ENCODE results near the gene AIP. TPM values are rescaled to one million over a fixed set of nuclear protein-coding genes. Genes with fewer than 3 reads are reported as not detected.
A peak's percentile ranks its signal among the peaks of the same experiment; 100 is the strongest.

AIP gene
- total and polyA plus RNA-seq, 9 of the 15 experiments (the other 6 are each of a cell fraction or from before 2014, with no cell fraction given): 5.2 to 92.5 (median 52.7) TPM

- TF ChIP-seq SRSF1 (IDR thresholded peaks at IDR 0.05; ENCODE audit: low read depth, low read length): no peak
- TF ChIP-seq RCOR1 (IDR thresholded peaks at IDR 0.05; ENCODE audit: borderline replicate concordance in 1 of 2, low read depth in 2 of 2, low read length in 2 of 2): peak in 1 of 2 experiments; percentile 30; a peak in 1 of 4 replicates
- TF ChIP-seq, protein P1, sequence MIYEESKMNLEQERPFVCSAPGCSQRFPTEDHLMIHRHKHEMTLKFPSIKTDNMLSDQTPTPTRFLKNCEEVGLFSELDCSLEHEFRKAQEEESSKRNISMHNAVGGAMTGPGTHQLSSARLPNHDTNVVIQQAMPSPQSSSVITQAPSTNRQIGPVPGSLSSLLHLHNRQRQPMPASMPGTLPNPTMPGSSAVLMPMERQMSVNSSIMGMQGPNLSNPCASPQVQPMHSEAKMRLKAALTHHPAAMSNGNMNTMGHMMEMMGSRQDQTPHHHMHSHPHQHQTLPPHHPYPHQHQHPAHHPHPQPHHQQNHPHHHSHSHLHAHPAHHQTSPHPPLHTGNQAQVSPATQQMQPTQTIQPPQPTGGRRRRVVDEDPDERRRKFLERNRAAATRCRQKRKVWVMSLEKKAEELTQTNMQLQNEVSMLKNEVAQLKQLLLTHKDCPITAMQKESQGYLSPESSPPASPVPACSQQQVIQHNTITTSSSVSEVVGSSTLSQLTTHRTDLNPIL (CRISPR knock-in tag; IDR thresholded peaks at IDR 0.05): no peak
- no peak for TF ChIP-seq JUNB (CRISPR knock-in tag; conservative IDR thresholded peaks at IDR 0.05)
- no peak for TF ChIP-seq NELFE (IDR thresholded peaks at IDR 0.05; ENCODE audit: insufficient read depth, insufficient read length)
- TF ChIP-seq ZNF785 (CRISPR knock-in tag; IDR thresholded peaks at IDR 0.05): no peak
- TF ChIP-seq ZNF347 (CRISPR knock-in tag; IDR thresholded peaks at IDR 0.05; ENCODE audit: low read depth): no peak
- no peak for TF ChIP-seq ZNF449 (CRISPR knock-in tag; IDR thresholded peaks at IDR 0.05)
- TF ChIP-seq USF1 (CRISPR knock-in tag; IDR thresholded peaks at IDR 0.05): no peak
- no peak for TF ChIP-seq ZNF407 (IDR thresholded peaks at IDR 0.05; ENCODE audit: low read depth)
- TF ChIP-seq TRIM28 (IDR thresholded peaks at IDR 0.05): no peak
- TF ChIP-seq, protein P2, sequence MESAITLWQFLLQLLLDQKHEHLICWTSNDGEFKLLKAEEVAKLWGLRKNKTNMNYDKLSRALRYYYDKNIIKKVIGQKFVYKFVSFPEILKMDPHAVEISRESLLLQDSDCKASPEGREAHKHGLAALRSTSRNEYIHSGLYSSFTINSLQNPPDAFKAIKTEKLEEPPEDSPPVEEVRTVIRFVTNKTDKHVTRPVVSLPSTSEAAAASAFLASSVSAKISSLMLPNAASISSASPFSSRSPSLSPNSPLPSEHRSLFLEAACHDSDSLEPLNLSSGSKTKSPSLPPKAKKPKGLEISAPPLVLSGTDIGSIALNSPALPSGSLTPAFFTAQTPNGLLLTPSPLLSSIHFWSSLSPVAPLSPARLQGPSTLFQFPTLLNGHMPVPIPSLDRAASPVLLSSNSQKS (CRISPR knock-in tag; IDR thresholded peaks at IDR 0.05): no peak
Observed at GRCh38 chr11:67505605-67506396, 23.0 kb downstream of the AIP start (continued).

Data from K562 (cell line).